ENCODE results near the gene SLC10A1. TPM values are rescaled to one million over a fixed set of nuclear protein-coding genes. Genes with fewer than 3 reads are reported as not detected.

The SLC10A1 gene
- total RNA-seq, 2 donors from 2014 or later: not detected

GRCh38 chr14:69770559-69770958, 26.5 kb downstream of the SLC10A1 start:
- 85% methylated on average over 3 of the region's 3 CpGs for WGBS
- no peak for TF ChIP-seq CTCF (IDR thresholded peaks at IDR 0.05)
- TF ChIP-seq POLR2AphosphoS5 (IDR thresholded peaks at IDR 0.05): no peak
- no peak for TF ChIP-seq POLR2A (IDR thresholded peaks at IDR 0.05)
- no peak for DNase-seq (ENCODE audit: low spot score)
- no peak overlapping the region for H3K27ac ChIP-seq
- intact Hi-C loops (cut with DNase I): no loop called here
- H3K4me1 ChIP-seq (replicated peaks): no peaks in the 10 kb centered on the region
- no peaks in the 10 kb centered on the region for H3K27me3 ChIP-seq (replicated peaks; ENCODE audit: insufficient read depth)
- H3K36me3 ChIP-seq: peaks cover 0 to 16% of the 10 kb centered on the region in 2 donors
- no peaks in the 10 kb centered on the region for H3K9me3 ChIP-seq
- no peak overlapping the region for H3K4me3 ChIP-seq

GRCh38 chr14:69769623-69770022, 27.4 kb downstream of the SLC10A1 start:
- no peaks in the 10 kb centered on the region for H3K27me3 ChIP-seq (replicated peaks; ENCODE audit: insufficient read depth)
- H3K27ac ChIP-seq: no peak overlapping the region
- no peak for DNase-seq (ENCODE audit: low spot score)
- intact Hi-C loops (cut with DNase I): no loop called here
- H3K4me1 ChIP-seq (replicated peaks): no peaks in the 10 kb centered on the region
- H3K4me3 ChIP-seq: peak overlapping the region in 1 of 2 donors; percentile 80
- 90% methylated on average over 22 of the region's 22 CpGs for WGBS
- TF ChIP-seq CTCF (IDR thresholded peaks at IDR 0.05): no peak
- peaks cover 0 to 16% of the 10 kb centered on the region in 2 donors for H3K36me3 ChIP-seq
- no peaks in the 10 kb centered on the region for H3K9me3 ChIP-seq

- Histone ChIP-seq H3K4me3 (peak overlapping the region in 1 of 2 donors; percentile 80), H3K27me3 (replicated peaks; ENCODE audit: insufficient read depth) (no peaks in the 10 kb centered on the region), H3K4me1 (replicated peaks) (no peaks in the 10 kb centered on the region), H3K36me3 (peaks cover 0 to 16% of the 10 kb centered on the region in 2 donors), H3K27ac (no peak overlapping the region), H3K9me3 (no peaks in the 10 kb centered on the region)
- WGBS: 72% methylated on average over 8 of the region's 8 CpGs
- intact Hi-C loops (cut with DNase I): no loop called here
- DNase-seq (ENCODE audit: low spot score): no peak
- TF ChIP-seq POLR2AphosphoS5 (IDR thresholded peaks at IDR 0.05) (no peak), POLR2A (IDR thresholded peaks at IDR 0.05) (no peak), CTCF (IDR thresholded peaks at IDR 0.05) (no peak)
Observed at GRCh38 chr14:69768873-69769272, 28.2 kb downstream of the SLC10A1 start.

GRCh38 chr14:69767369-69767999, 29.6 kb downstream of the SLC10A1 start:
- WGBS: under 1% methylated on average over 47 of the region's 54 CpGs
- TF ChIP-seq CTCF (IDR thresholded peaks at IDR 0.05) (no peak), POLR2A (IDR thresholded peaks at IDR 0.05) (peak; percentile 94), POLR2AphosphoS5 (IDR thresholded peaks at IDR 0.05) (peak; percentile 90)
- H3K27ac ChIP-seq: peak overlapping the region; percentile 99
- no peaks in the 10 kb centered on the region for H3K9me3 ChIP-seq
- peak overlapping the region; percentile 80 to 98 for H3K4me3 ChIP-seq
- H3K36me3 ChIP-seq: peaks cover 0 to 16% of the 10 kb centered on the region in 2 donors
- no peaks in the 10 kb centered on the region for H3K4me1 ChIP-seq (replicated peaks)
- intact Hi-C loops (cut with DNase I): no loop called here
- H3K27me3 ChIP-seq (replicated peaks; ENCODE audit: insufficient read depth): no peaks in the 10 kb centered on the region
- DNase-seq (ENCODE audit: low spot score): peak; percentile 85

- peaks cover 0 to 16% of the 10 kb centered on the region in 2 donors for H3K36me3 ChIP-seq
- H3K4me1 ChIP-seq (replicated peaks): no peaks in the 10 kb centered on the region
- peak; percentile 99 for TF ChIP-seq POLR2A (IDR thresholded peaks at IDR 0.05)
- TF ChIP-seq POLR2AphosphoS5 (IDR thresholded peaks at IDR 0.05): peak; percentile 100
- peak in 1 of 4 experiments; percentile 9 for TF ChIP-seq CTCF (IDR thresholded peaks at IDR 0.05)
- H3K4me3 ChIP-seq: peak within 1 kb of the TSS; percentile 80 to 98
- under 1% methylated on average over 31 of the region's 31 CpGs for WGBS
- no peaks in the 10 kb centered on the region for H3K9me3 ChIP-seq
- peak; percentile 95 for DNase-seq (ENCODE audit: low spot score)
- peak within 1 kb of the TSS; percentile 99 for H3K27ac ChIP-seq
- intact Hi-C loops (cut with DNase I): no loop called here
- no peaks in the 10 kb centered on the region for H3K27me3 ChIP-seq (replicated peaks; ENCODE audit: insufficient read depth)
Observed at GRCh38 chr14:69766984-69767368, 30.1 kb downstream of the SLC10A1 start, which contains the start of gene SRSF5. Gene SRSF5 (plus strand): TSS chr14:69767142. CDS start chr14:69768157, 1,015 bp downstream.

Measured in prostate gland (tissue), 2 donors.